HG03097 (cell line): ENCODE measurements around the gene PLK5.
"Not testable (repeated sequence)": the region's sequence is repeated elsewhere in the genome, so short reads cannot be mapped to it uniquely, and the experiment has no call there.

Experiments
- ATAC-seq: cut with Tn5 transposase; IDR thresholded peaks from one replicate; pipeline ENCODE4 v1.9.1; 2021; ENCODE audit not compliant: unreplicated experiment, low FRiP score

PLK5 gene, protein sequence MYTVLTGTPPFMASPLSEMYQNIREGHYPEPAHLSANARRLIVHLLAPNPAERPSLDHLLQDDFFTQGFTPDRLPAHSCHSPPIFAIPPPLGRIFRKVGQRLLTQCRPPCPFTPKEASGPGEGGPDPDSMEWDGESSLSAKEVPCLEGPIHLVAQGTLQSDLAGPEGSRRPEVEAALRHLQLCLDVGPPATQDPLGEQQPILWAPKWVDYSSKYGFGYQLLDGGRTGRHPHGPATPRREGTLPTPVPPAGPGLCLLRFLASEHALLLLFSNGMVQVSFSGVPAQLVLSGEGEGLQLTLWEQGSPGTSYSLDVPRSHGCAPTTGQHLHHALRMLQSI

DNA sequence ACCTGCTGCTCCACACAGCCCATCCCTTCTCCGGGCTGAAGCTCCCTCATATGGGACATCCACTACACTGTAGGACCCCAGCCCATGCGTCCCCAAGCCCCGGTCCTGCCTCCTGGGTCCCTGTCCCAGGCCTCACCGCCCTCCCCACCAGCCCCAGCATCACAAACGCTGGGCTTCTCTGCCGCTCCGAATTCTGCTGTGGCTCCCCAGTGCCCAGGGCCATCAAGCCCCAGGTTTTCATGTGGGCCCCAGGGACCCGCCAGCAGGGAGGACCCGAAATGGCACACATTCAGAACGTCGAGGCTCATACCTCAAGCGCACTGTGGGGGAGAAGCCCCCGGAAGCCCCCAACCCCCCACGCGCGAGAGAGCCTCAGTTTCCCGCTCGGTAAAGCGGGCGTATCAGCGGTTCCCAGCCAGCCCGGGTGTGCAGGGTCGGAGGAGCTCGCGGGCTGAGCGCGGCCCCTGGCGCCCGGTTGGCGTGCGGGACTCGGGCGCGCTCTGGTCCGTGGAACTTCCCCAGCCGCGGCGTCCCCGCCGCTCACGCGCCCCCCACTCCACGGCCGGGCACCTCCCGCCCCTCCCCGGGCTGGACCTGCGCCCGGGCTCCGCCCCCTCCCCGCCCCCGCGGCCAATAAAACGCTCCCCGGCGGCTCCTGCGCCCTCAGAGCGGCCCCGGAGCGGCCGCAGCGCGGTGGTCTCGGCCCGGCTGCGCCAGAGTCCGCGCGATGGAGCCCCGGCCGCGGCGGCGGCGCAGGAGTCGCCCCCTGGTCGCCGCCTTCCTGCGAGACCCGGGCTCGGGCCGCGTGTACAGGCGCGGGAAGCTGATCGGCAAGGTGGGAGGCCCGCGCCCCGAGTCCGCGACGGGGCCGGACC, at the start of gene PLK5:
TSS of gene PLK5 (plus strand) at position 666 of the 875 bp plus-strand sequence. CDS start 2,920 bp downstream, outside the sequence.
- no peak for ATAC-seq

DNA sequence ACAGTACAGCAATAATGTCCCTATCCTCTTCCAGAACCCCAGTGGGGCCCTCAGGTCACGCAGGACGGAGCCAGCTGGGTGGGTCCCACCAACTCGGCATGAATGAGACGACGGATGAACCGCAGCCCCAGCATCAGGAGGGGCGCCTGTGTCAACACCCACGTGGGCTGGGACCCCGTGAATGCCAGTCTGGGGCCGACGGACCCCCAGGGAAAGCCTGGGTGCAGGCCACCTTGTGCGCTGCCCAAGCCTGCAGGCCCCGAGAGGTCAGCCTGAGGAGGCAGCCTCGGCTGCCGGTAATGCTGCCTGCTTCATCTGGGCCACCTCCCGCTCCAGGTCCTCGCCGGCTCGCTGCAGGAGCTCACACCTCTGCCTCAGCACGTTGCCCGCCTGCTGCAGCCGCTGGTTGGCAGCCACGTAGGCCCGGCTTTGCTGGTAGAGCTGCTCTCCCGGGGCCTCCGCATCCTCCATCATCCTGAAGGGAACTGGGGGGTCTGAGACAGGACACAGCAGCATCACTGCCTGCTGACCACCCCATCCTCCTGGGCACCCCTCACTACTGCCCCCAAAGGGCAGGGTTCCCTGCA, 49.0 kb upstream of the PLK5 start:
- ATAC-seq: no peak

DNA sequence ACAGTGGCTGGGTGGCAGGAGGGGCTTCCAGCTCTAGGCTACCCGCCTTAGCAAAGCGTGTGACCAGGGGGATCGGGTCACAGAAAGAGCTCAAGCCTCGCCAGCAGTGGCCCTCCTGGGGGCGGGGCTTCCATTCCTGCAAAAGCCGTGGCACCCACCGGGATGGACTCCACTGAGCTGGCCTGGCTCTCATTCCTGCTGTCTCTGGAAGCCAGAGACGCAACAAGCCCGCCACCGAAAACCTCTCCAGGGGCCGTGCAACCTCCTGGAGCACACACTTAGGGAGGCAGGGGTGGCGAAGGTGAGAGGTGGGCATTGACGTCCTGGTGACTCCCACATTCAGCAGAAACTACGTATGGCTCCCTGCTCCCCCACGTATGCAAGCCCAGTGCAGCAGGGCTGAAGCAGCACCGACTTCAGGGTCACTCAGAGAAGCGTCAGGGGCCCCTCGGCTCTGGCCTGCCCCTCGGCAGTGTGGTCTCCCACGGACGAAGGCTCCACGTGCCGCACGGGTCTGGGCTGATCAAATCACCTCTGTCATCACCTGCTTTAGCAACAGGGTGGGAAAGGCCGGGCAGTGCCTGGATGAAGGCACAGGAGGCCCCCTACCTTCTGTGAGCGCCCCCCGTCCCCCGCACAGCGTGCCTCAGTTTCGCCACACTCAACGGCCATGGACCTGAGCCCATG, 48.0 kb upstream of the PLK5 start:
- ATAC-seq: no peak

DNA sequence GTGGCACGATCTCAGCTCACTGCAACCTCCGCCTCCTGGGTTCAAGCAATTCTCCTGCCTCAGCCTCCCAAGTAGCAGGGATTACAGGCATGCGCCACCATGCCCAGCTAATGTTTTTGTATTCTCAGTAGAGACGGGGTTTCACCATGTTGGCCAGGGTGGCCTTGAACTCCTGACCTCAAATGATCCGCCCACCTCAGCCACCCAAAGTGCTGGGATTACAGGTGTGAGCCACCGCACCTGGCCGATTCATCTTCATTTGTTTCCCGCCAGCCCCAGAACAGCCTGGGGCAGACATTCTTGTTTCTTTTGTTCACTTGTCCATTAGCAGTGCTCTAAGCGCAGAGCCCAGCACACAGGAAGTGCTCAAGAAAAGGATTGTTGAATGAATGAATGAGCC, 46.8 kb upstream of the PLK5 start:
- not testable (repeated sequence) for ATAC-seq

DNA sequence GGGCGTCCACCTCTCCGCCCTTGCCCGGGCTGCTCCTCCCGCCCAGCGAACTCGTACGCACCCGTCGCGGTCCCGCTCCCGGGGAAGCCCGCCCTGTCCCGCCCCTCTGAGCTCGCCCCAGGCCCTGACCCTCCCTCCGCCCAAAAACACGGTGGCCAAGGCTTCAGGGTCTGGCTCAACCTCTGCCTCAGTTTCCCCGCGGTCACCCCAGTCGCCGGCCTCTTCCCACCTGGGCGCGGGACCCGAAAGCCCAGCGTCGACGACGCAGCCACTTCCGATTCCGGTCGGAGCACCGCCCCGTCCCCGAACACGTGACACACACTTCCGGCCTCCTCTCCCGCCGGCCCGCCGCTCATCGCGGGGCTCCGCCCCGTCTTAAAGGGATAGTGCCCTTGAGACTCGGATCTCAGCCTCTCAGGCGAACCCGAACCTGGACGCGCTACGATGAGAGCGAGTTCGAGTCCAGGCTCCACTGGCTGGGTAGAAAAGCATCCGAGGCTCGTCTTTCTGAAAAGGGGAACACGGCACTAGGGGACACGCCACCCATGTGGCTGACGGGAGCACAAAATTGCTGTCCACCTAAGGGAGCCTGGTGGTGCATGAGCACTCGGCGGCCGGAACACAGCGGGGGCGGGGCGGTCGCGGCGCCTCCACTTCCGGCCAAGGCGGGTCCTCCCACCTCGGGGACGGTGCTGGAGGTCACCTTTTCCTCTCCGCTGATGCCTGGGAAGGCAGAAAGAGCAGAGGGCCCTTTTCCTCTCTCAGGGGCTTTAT, 44.8 kb upstream of the PLK5 start, which contains the start of gene C19orf25:
TSS of gene C19orf25 (minus strand) at position 282 of the 774 bp plus-strand sequence. CDS start 312 bp downstream, outside the sequence.
- peak; percentile 78 for ATAC-seq

DNA sequence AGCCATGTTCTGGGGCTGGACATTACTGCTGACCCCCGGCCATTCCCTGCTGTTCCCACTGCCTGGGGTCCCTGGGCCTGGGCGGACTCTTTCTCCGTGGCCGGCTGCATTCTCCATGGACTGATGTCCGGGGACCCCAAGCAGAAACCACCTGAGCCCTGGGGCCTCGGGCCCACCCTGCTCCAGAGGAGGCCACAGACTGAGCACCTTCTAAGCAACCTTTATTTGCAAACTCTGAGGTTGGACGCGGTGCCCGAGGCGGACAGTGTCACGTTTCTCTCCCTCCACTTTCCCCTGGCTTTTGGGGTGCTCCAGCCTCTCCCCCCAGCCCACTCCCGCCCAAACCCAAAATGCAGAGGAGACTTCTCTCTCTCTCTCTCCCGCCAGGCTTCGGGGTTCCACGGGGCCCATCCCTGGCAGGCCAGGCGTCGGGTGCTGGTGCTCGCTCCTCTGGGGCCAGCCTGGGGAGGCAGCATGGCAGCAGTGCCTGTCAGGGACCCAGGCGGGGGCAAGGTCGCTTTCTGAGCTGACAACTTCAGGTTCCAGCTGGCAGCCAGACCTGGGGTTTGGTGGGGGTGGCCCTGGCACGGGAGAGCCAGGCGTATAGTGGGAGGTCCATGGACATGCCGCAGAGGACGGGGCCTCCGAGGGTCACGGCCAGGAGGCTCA, 42.5 kb upstream of the PLK5 start:
- no peak for ATAC-seq

DNA sequence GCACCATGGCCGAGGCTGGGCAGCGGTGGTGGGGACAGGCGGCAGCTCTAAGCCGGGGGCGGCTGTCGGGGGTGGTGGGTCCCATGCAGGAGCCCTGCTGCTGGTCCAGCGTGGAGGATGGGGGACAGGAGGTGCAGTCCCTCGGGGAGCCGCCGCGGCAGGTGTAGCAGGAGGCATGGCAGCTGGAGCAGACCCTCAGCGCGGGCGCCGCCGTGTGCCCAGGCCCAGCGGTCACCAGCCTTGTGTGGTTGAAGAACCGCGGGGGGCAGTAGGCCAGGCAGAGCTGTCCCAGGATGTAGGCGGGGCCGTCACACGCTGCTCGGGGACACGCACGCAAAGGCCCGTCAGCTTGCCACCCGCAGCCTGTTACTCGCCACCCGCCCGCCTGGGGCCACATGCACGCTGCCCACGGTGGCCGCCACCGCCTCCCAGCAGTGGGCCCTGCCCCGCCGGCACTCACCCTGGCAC, 42.0 kb upstream of the PLK5 start:
- no peak for ATAC-seq

DNA sequence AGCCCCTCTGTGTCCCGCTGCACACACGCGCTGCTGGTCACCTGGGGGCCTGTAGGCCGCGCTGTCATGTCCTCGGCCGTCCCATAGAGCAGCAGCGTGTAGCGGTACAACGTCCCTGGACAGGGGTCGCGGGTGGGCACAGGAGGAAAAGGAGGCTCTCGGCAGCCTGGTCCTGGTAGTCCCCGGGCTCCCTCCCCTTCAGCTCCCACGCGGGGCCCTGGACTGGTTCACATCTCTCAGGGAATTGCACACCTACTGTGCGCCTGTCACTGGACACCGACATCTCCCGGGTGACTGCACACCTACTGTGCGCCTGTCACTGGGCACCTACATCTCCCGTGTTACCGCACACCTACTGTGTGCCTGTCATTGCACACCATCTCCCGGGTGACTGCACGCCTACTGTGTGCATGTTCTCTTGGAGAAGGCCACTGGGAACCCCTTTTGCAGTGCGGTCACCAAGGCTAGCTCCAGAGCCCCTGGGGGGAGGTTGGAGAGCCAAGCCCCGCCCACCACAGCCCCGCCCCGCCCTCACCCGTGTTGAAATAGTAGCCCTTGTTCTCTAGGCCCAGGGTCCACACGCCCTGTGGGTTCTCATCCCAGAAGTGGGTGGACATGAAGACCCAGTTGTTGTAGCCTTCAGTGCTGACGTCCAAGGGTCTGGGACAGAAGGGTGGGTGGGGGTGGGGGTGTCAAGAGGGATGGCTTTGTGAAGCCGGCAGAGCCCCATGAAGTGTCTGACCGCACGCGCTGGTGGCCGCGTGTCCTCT, 41.3 kb upstream of the PLK5 start:
- no peak for ATAC-seq

DNA sequence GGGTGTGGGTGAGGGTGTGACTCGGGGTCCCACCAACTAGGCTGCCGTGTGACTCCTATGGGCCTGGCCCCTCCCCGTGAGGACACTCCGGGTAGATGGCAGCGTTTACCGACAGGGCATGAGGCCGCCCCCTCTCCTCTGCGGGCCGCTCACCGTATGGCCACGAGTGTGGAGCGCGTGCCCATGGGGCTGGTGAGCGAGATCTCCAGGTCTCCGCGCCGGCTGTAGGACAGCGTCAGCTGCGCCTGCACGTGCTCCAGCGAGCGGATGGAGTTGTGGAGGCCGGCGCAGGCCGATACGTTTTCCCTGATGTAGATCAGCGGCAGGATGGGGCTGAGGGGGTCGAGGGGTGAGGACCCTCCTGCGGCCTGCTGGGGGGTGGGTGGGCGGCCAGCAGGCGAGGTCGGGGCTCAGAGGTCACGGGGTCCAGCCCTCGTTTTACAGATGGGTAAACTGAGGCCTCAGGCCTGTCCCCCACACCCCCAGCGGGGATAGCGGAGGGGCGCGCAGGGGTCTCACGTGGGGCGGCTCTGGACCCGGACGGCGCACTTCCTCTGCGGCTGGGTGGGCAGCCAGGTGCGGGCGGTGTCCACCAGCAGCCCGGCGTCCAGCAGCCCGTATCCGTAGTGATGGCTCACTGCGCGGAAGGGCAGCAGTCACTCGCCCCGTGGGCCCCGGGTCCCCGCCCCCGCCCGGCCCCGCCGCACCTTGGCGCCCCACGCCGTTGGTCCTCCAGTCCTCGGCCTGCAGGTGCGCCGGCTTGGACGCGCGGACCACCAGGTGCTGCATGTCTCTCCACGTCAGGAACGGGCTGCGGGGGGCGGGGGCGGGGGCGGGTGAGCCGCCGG, 40.5 kb upstream of the PLK5 start:
- no peak for ATAC-seq

DNA sequence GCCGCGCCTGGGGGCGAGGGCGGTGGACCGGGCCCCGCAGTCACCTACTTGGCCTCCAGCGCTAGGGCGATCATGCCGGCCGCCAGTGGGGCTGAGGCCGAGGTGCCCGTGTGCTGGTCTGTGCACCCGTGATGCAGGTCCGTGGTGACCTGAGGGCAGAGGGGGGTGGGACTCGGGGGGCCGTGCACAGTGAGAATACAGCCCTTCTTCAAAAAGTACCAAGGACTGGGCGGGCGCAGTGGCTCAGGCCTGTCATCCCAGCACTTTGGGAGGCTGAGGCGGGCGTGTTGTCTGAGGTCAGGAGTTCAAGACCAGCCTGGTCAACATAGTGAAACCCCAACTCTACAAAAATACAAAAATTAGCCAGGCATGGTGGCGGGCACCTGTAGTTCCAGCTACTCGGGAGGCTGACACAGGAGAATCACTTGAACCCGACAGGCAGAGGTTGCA, 39.9 kb upstream of the PLK5 start:
- no peak for ATAC-seq

DNA sequence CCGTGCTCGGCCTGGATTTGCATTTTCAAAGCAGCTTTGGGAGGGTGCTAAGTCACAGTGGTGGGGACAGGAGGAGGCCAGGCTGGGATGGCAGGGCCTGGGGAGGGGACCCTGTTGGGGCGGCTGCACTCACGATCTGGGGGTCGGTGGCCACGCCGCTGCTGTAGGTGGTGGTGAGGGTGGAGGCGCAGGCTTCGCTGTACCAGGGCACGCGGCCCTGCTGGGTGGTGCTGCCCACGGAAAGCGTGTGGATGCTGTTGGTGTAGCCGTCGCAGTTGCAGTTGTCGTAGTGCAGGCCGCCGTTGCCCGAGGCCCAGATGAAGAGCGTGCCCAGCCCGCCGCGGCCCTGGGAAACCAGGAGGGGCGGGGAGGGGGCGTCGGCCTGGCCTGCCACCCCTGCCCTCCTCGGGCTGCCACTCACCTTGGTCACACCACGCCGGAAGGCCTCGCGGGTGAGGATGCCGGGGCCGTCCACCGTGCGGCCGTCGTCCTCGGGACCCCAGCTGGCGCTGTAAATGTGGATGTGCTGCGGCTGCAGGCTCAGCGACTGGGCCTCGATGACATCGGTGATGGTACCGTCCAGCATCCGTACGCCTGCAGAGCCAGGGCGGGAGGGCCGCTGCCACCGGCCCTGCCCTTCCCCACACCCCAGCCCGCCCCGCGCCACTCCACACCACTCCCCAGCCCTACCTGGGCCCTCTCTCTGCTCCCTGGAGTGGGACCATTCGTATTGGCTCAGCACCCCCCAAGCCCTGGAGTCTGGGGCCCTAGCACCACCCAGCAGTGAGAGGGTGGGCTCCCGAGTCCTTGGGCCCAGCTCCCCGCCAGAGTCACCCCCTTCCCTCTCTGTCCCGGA, 36.9 kb upstream of the PLK5 start:
- ATAC-seq: no peak

DNA sequence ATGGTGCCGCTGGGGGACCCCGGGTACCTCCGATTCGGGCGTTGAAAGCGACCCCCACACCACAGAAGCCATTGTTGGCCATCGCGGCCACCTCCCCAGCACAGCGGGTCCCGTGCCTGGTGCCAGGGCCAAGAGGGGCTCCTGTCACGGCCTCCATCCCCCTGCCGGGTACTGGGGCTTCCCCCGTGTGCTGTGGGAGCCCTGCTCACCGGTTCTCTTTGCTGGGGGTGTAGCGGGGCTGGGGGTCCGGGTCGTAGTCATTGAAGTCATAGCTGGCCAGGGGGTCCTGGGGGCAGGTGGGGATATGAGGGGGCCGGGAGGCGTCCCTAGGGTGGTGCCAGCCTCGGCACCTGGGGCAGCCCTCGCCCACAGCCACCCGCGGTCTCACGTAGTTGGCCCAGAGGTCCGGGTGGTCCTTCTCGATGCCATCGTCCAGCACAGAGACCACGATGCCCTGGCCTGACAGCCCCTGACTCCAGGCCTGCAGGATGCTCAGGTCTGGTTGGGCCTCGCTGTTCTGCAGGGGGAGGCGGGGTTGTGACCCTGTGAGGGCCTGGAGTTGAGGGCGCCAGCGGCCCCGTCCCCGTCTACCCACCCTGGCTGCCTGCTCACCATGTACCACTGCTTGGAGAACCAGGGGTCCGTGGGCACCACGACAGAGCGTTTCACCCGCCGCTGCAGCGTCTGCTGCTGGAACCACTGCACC, 36.1 kb upstream of the PLK5 start:
- no peak for ATAC-seq

DNA sequence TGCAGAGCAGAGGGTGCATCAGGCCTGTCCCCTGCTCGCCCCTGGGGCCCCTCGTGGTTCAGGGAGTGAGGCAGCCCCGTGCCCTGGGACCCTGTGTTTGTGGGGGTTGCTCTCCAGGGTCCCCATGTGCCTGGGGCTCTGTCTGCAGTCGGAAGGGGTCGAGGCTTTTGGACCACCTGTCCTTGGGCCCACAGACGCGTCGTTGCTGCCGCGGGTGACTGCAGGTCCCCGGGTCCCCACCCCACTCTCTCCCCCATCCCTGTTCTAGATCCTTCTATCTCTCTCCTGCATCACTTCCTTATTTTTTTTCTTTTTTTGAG, 35.6 kb upstream of the PLK5 start:
- ATAC-seq: no peak

DNA sequence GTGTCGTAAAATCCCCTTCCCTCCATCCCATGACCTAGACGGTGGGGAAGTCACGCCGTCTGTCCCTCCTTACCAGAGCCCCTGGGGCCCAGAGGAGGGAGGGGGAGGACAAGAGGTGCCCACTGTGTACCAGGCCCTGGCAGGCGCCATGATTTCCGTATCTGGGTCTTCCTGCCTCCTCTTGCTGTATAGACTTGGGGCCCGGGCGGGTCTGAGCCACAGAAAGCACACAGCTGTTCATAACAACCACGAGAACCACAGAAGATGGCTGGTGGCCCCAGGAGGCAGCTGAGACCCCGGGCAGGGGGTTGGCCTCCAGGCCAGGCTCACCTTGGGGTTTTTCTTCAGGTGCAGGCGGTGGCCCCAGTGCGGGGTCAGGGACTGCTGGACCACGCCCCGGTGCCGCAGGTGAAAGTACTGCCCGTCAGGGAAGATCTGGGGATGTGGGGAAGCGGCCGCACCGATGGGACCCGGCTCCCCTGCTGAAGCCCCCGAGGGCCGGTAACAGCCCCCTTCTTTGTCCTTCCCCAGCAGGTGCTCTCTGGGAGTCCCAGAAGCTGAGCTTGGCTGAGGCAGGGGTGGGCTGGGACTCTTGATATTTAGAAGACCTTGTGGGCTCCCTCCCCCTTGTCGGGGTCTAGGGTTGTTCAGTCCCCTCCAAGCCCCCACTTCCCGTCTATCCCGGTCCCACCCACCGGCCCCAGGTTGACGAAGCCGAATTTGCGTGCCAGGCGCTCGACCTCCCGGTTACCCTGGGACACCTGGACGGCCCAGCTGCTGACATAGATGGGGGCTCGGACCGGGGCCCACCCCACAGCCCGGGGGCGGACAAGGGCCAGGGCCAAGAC, 34.2 kb upstream of the PLK5 start:
- ATAC-seq: peak; percentile 0
